Measurements from ENCODE around the gene CACNA1C.

- TF ChIP-seq CTCF (IDR thresholded peaks at IDR 0.05) (no peak), POLR2A (IDR thresholded peaks at IDR 0.05) (no peak)
Measured at GRCh38 chr12:2533036-2533435, 480.2 kb downstream of the CACNA1C start.

Data from esophagus squamous epithelium (tissue), 4 donors.